Brain pericyte (primary cell): ENCODE data around the gene GPR34.
"Not testable (repeated sequence)": the region's sequence is repeated elsewhere in the genome, so short reads cannot be mapped to it uniquely, and the experiment has no call there.

Experiments
- DNase-seq: peaks from one replicate; pipeline ENCODE4 v3.0.0-alpha.2; 2012; ENCODE audit warnings: low read depth, low spot score

Gene GPR34

DNA sequence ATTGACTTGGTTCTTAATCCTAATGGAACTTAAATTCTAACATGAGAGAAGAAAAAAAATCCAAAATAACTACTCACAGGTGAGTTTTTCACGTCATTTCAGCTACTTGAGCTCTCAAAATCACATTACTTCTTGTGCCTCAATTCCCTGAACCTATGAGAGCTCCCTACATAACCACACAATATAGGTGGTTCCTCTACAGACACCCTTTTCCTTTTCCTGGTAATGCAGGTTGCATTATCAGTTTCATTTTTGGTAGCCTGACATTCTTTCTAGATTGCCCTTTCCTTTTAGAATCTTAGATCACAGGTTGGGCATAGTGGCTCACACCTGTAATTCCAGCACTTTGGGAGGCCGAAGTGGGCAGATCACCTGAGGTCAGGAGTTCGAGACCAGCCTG is 4.3 kb downstream of the GPR34 start:
- no peak for DNase-seq

DNA sequence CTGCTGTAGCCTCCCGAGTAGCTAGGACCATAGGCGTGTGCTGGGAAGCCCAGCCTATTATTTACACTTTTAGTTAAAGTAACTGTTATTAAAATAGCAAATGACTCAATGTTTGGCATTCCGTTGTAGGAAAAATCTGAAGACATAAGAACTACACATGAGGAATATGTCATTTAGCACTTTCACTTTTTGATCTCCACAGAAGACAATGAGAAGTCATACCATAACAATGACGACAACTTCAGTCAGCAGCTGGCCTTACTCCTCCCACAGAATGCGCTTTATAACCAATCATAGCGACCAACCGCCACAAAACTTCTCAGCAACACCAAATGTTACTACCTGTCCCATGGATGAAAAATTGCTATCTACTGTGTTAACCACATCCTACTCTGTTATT is 6.7 kb downstream of the GPR34 start:
- no peak for DNase-seq

DNA sequence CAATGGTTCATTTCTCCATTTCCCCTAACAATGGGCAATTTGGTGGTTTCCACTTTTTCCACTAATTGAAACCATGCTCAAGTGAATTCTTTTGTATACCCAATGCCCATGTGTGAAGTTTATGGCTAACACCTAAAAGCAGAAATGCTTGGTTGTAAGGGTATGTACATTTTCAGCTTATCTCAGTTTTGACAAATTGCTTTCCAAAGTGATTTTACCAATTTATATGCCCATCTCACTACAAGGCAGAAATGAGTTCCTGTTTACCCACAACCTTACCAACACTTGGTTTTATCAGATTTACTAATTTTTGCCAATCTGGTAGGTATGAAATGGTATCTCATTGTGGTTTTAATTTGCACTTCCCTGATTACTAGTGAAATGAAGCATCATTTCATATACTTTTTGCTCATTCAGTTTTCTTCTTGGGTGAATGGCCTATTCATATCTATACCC is 14.8 kb downstream of the GPR34 start:
- no peak for DNase-seq

DNA sequence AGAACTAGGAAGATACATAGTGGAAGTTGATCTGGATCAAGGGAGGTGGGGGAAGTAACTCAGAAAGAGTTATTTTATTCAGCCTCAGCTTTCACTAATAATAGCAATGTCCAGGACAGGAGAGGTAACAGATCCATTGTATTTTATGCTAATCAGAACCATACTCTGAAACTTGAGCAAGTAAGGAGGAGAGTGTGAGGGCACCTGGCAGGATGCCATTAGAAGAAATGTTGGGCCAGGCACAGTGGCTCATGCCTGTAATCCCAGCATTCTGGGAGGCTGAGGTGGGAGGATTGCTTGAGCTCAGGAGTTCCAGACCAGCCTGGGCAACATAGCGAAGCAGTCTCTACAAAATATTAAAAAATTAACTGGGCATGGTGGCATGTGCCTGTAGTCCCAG is 16.3 kb downstream of the GPR34 start:
- DNase-seq = no peak

DNA sequence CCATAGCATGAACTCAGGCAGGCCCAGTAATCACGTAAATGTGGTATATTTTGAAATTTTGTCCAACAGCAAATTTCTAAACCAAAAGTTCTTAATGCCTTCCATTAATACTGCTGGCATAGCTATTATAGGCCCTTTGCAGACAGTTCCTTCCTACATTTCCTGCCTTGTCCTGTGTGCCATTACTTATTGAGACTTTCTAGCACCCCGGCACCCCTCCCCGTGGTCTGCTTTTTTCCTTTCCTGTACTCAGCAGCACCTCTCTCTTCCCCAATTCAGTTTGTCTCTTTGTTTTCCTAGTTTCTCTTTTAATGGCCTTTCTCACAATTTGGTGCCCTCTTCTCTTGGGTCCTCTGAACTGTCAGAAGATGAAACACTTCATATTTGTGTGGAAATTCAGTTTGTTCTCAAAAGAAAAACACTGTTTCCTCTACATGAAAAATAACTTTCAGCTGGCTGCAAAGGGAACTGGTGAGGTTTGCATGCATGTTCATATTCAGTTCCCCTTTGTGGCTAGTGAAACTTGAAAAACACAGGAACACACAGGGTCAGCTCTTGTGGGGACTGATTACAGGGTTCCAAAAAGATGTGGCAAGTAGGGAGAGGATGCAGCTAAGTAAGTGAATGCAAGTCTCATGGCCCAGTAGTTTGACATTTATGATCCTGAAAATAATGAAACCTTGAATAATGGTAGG is 17.1 kb downstream of the GPR34 start:
- no peak for DNase-seq

DNA sequence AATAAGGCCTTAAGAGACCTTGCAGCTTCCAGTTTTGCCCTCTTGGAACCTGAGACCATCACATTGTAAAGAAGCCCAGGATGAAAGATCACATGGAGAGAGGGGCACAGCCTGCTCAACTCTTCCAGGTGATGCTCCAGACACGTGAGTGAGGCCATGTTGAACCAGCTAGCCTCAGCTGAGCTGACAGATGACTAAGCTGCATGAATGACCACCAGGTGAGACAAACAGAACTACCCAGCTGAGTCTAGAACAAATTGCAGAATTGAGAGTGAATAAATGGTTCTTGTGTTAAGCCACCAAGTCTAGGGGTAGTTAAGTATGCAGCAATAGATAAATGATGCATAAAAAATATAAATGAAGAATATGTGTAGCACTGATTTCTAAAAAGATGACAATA is 18.4 kb downstream of the GPR34 start:
- no peak for DNase-seq

DNA sequence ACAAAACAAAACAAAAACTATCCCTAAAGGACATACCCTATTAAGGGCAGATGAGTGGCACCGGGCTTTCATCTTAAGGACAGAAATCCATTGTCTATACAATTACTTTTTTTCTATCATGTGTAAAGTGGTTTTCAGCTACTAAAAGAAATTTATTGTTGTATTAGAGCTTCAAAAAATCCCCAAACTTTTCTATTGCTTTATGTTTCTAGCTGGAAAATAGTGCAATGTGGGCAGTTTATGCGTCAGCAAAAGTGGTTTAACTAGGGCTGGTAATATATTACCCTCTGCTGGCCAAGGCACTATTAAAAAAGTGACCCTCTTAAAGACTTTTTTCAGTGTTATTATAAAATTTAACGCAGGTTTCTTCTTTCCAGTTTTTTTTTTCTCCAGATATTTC is 19.7 kb downstream of the GPR34 start:
- DNase-seq = no peak

DNA sequence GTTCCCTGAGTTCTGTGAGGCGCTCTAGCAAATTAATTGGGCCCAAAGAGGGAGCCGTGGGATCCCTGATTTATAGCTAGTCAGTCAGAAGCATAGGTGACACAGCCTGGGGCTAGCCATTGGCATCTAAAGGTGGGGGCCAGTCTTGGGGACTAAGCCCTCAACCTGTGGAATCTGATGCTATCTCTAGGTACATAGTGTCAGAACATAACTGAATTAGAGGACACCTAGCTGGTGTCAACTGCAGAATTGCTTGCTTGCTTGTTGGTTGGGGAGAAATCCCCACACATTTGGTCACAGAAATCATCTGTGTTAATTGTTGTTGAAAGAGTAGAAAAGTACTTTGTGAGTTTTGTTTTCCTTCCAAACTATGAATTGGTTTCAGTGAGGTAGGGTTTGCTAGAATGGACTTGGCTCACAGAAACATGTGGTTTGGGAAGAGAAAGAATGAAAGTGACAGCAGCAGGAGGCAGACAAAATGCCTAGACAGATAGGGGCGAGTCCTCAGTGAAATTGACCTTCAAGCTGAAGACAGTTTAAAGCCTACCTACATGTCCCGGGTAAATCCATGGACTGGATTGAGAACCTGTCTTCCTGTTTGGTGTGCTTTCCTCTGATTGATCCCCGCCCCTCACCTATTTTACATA is 22.4 kb downstream of the GPR34 start:
- DNase-seq = no peak

DNA sequence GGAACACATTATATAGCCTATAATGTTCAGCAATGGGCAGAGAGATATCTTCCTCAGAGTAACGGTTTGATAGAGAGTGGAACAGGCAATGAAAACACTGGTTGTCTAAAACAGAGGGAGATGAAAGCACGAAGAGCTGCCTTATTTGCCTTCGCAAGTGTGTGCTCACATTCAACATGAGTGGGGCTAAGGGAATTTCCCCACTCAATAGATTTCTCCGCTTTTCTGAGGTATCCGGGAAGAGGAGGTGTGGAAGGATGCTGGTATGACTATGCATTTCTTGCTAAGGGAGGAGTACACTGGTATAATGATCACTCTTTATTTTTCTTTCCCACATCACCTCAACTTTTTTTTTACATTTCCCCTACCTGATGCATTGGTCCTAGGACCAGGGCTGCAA is 27.4 kb downstream of the GPR34 start:
- no peak for DNase-seq

DNA sequence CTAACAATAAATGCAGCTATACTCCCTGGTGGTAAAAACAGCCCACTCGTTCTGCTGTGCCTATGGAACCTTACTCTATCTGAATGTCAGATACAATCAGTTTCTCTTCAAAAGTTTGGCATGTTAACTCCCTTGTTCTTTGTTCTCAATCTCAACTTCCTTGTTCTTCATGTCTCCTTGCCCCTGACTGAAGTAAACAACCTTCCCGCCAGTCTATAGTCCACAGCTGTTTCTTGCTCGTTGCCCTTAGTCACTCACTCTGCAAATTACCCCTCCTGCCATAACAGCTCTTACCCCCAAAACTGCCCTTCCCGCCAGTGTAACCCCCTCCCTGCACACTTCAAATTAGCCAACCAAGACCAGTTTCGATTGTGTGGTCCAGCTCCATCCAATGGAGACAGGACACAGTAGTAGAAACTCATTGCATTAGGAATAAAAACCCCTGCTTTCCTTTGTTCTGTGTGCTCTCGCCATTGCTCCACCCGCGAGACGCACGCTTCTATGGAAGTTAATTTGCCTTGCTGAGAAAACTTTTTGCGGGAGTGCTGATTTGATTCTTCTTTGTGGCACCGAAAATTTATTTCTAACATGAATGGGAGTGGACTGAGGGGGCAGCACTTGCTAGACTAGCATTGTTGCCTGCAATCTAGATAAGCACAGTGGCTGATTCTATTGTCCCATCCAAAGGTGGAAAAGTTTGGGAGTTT is 28.1 kb downstream of the GPR34 start:
- DNase-seq = no peak

DNA sequence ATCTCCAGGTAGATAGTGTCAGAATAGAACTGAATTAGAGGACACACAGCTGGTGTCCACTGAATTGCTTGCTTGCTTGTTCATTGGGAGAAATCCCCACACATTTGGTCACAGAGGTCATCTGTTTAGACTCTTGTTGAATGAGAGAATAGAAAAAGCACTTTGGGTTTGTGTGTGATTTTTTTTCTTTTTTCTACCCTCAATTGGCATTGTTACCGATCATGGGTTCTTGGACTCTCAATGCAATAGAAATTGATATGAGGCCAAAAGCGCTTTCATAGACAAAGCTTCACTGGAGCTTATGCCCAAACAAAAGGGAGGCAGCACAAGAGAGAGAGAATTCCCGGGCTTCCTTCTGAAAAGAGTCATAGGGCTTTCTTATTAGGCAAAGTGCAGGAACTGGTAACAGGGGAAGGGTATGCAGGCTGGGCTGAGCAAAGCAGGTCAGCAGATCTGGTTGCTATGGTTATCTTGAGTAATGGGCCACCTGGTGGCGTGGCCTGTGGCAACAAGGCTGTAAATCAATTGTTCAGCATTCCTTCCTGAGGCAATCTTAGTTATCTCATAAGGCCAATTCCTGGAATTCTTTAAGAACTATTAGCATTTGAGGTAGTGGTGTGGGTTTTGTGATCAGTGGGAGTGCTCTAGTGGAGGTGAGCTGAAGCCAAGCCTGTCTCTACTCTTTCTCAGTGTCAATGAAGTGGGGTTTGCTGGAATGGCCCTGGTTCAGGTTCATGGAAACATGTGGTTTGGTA is 29.9 kb downstream of the GPR34 start:
- DNase-seq = no peak

DNA sequence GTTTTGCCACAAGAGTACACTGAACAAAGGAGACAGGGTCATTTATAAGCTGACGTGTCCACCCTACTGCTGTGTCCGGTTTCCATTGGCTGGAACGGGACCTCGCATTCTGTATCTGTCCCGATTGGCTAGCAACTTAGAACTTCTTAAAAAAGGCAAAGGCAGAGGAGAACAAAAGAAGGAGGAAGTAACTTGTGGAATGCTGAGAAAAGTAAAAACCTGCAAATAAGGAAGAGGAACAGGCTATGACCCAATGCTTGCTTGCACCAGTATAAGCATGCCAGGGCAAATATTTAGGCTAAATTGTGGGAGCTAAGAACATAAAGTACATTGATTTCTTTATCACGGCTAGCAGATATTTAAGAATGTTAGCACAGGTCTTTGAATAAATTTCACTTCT is 30.8 kb downstream of the GPR34 start:
- DNase-seq = not testable (repeated sequence)

DNA sequence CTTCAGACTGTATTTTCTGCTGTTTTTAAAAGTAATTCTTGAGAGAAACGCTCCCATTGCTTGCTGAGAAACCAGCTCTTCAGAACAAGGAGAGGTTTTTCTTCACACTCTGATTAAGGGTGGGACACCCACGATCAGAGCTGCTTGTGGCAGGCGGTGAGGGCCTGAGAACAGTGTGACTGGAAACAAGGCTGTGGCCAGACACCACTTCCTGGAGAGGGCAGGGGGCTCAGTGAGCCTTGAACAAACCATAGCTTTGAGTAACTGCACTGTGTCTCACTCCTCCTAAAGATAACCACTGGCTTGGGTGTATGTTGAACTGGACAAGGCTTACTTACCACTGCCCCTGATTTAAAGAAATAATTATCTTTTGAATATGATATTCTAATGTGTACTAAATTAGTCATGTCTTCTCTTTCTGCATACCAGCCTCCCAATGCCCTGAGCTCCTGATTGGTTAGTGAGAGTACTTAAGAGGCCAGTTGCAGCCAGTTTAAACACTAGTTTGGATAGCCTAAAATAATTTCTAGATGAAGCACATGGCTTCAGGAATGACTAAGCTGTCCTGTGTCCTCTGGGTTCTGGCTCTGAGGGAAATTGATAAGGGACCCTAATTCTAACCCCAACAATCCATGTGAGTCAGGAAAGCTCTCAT is 31.5 kb downstream of the GPR34 start:
- no peak for DNase-seq

DNA sequence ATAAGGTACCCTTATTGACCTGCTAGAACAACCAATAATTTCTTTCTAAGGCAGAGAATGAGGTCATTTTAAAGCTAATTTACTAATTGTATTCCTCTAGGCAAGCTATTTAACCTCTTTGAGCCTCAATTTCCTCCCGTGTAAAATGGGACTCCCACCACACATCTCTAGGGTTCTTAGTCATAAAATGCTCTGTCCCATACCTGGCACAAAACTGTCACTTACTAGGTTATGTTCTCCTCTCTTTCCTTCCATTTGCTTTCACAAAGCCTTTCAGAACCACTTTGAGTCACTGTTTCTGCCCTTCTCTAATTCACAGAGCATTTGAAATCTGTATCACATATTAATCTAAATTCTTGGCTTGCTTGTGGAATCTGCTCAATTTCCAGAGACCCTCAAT is 32.8 kb downstream of the GPR34 start:
- DNase-seq = no peak

DNA sequence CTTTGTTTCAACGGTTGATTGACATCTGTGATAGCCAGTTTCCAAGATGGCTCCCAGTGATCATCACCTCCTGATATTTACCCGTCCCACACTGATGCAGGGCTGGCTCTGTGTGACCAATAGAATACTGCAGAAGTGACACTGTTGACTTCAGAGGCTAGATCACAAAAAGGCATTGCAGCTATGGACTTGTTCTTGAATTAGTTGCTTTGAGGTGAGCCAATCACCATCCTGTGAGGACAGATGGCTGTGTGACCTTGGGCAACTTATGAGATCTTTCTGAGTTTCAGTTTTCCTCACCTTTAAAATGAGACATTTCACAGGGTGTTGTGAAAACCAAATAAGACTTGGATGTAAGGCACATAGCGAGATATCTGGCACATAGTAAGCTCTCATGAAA is 33.4 kb downstream of the GPR34 start:
- no peak for DNase-seq

DNA sequence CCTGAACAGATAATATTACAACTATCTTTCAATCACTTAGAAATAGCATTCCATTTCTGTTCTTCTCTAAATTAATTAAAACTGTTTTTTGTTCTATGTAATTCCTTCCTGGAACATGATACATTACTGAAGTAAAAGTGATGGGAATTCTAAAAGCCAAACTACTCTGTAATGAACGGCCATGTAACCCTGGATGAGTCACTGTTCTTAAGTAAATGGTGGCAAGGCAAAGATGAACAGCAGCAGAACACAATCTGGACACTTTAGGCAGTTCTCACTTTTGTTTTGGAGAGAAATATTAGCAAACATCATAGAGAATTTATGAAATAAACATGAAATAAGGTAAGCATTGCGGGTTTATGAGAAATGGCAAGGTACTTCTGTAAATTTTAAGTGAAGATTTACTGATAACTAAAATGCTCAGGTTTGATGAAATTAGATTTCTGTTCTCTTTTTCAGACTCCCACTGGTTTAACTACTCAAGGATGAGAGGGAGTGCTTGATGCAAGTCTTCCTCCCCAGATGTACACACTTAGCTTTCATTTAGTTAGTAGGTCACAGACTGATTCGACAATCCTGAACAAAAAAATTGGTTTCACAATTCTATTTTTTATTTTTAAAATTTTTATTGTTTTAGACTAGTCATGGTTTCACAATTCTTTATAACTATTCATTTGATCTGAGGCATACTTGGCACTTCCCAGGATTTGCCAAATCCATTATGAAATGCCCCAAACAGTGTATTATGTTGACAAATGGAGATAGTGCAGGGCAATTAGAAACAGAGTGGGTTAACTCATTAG is 34.2 kb downstream of the GPR34 start:
- DNase-seq = no peak

DNA sequence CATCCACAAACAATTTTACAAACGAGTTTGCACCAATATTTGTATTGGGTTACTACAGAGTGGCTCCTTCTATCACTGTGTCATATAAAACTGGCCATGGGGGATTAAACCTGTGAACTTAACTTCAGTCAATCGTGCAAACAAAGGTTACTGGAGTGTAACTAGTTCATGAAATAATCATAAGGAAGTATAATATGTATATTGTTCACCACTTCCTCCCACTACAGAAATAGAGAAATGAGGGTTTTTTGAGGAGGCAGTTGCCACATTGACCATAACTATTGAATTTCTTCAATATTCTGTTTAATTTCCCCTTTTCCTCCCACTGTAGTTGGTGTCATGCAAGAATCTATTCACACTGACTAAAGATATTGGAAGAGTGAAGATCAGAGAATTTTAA is 35.1 kb downstream of the GPR34 start, which contains the start of gene GPR82:
Gene GPR82 (plus strand): TSS at position 356 of the 400 bp plus-strand sequence. CDS start 2,846 bp downstream, outside the sequence.
- no peak for DNase-seq

DNA sequence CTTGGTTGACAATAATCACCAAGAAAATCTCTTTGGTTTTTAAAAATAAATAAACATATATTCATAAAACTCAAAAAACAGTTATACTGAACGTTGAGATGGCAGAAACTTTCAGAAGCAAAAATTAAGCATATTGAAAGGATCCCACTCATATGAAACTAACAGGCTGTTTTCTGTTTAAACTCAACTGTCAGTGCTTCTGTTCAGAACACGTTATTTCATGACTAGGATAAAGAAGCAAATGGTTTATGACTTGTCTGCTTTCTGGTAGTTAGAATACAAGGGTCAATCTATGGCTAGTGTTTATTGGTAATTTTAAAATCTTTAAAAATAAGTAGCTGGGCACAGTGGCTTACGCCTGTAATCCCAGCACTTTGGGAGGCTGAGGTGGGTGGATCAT is 39.4 kb downstream of the GPR34 start:
- no peak for DNase-seq

DNA sequence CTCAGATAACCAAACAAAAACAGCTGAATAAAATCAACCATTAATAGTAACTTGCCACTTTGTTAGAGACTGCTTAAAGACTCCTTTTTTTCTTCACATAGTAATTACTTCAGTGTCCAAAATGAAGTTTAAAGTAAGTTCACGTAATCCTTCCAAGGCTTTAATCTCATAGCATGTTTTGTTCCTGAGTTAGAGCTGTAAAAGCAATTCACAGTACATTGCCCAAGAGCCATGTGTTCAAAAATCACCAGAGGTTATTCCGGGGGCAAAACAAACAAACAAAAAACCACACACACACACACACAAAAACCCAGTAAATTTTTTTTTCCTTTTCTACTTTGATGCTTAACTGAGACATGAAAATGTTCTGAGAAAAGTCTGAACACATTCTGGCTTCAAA is 41.3 kb downstream of the GPR34 start:
- DNase-seq = no peak

DNA sequence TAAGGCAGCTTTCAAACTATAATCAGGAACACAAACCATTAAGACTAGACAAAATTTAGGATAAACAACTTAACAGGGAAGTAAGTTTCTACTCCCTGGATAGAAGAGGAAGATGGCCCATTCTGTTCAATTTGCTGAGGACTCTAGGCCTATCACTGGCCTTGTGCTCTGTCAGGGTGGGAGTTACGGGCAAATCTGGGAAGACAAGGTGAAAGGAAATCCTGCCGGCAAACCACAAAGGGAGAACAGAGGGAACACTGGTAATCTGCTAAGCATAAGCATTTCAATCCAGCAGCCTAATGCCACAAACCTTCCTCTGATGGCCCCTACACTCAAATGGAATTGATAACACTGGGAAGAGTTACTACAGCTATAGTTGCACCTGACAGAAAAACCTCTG is 43.5 kb downstream of the GPR34 start:
- no peak for DNase-seq

DNA sequence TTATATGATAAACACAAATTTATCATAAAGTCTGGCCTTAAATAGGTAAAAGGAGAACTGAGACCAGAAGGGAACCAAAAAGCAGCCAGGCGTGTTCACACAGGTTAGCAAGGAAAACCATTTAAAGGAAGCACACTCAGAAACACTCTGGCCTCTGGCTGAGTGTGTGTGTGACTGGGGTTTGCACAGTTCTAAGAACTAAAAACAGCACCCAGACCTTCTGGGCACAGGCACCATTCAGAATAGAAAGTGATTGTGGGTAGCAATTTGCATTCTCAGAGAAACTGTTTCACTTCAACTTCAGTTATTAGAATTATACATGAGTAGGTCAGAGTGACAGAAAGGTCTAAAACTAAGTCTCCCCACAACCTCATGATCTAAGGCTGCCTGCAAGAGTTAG is 45.2 kb downstream of the GPR34 start:
- no peak for DNase-seq
